Cardiac muscle cell (in vitro differentiated cells and primary cell): ENCODE results near the gene OR2H1. TPM values are rescaled to one million over a fixed set of nuclear protein-coding genes. Genes with fewer than 3 reads are reported as not detected.

ENCODE experiments used
- DNase-seq, 2 donors: peaks; one replicate each; pipeline versions ENCODE4 v3.0.0 to v3.0.0-alpha.2; 2010 to 2017; ENCODE audit warnings: low read depth in 1 of 2, low spot score in 1 of 2
- H3K27ac ChIP-seq: fragments of 200-600 bp; sonication (generic); 2 replicates; pipeline ENCODE4 v1.5.1; 2016
- H3K27me3 ChIP-seq: fragments of 200-600 bp; sonication (generic); 2 replicates; pipeline ENCODE4 v1.6.0; 2016; ENCODE audit warnings: control low read depth
- H3K36me3 ChIP-seq: fragments of 200-600 bp; sonication (generic); 2 replicates; pipeline ENCODE4 v1.5.1; 2016; ENCODE audit warnings: control low read depth
- H3K4me1 ChIP-seq: fragments of 200-600 bp; sonication (generic); 2 replicates; pipeline ENCODE4 v1.8.1; 2017; ENCODE audit warnings: low read depth, mild to moderate bottlenecking, mixed run types
- H3K4me3 ChIP-seq: fragments of 200-600 bp; sonication (generic); 2 replicates; pipeline ENCODE4 v1.5.1; 2016; ENCODE audit warnings: mild to moderate bottlenecking
- H3K9me3 ChIP-seq: fragments of 200-600 bp; sonication (generic); 2 replicates; pipeline ENCODE4 v1.5.1; 2017; ENCODE audit warnings: low read depth, mild to moderate bottlenecking, control low read depth
- polyA plus RNA-seq: library from polyadenylated mRNA; unstranded; fragments of >200 nt; fragmentation: Nextera tagmentation; extraction: Ambion mirVana; gene quantifications from 2 replicates; pipeline ENCODE4 v1.2.1, GENCODE V29; 2016
- total RNA-seq: library from RNA; depleted of rRNA; stranded (reverse); fragments of >200 nt; gene quantifications from 2 replicates; pipeline ENCODE4 v1.2.3, GENCODE V29; 2016
- TF ChIP-seq, protein P1 (sequence below): IDR thresholded peaks from 2 replicates; pipeline ENCODE4 v1.5.1; 2012; ENCODE audit warnings: low read depth, mild to moderate bottlenecking, low read length

OR2H1 gene
- total and polyA plus RNA-seq, 2 experiments from 2014 or later: not detected

DNA sequence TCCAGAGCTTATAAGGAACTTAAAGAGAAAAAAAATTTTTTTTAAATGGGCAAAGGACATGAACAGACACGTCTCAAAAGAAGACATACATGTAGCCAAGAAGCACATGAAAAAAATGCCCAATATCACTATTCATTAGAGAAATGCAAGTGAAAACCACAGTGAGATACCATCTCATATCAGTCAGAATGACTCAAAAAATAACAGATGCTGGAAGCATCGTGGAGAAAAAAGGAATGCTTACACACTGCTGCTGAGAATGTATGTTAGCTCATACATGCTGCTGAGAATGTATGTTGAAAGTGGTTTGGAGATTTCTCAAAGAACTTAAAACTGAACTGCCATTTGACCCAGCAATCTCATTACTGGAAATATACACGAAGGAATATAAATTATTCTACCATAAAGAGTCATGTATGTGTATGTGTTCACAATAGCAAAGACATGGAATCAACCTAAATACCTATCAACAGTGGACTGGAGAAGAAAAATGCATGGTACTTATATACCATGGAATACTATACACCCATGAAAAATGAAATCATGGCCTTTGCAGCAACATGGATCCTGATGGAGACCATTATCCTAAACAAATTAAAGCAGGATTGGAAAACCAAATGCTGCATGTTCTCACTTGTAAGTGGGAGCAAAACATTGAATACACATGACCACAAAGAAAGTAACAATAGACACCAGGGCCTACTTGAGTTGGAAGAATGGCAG lies 5.3 kb upstream of the OR2H1 start:
- Histone ChIP-seq H3K4me3 (no peak overlapping the region), H3K4me1 (no peaks in the 10 kb centered on the region)

DNA sequence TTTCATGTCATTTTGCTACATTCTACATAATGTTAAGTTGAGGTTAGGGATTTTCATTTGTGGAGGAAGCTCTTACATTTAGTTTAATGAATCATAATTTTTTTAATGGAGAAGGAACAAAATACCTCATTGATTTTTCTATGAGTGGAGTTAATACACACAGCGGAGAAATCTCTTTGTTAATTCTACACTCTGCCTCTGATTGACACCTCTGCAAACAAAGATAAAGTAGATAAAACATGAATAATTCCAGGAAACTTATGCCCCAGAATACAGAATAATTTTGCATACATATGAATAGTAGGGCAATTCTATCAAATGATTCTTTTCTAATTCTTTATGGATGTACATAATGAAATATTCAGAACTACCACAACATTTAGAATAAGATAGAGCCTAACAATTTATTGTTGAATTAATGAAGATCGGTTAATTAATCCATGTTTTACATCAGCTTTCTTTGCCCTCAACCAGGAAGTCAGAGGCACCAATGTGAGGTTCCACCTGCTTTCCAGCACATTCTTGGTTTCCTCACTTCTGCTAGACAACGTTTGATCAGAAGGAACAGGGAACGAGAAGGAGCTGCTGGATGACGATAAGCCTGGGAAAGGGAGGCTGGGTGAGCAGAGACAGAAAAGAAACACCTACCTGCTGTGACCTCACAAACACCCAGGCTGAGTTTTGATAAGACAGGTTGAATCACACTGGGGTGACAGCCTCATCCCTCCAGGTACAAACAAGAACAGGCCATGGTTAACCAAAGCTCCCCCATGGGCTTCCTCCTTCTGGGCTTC lies 4.3 kb downstream of the OR2H1 start:
- no peaks in the 10 kb centered on the region for H3K4me1 ChIP-seq
- no peak overlapping the region for H3K27ac ChIP-seq
- no peaks in the 10 kb centered on the region for H3K9me3 ChIP-seq
- H3K36me3 ChIP-seq: no peaks in the 10 kb centered on the region
- H3K27me3 ChIP-seq: no peaks in the 10 kb centered on the region
- no peak for DNase-seq
- no peak overlapping the region for H3K4me3 ChIP-seq
- TF ChIP-seq, protein P1, sequence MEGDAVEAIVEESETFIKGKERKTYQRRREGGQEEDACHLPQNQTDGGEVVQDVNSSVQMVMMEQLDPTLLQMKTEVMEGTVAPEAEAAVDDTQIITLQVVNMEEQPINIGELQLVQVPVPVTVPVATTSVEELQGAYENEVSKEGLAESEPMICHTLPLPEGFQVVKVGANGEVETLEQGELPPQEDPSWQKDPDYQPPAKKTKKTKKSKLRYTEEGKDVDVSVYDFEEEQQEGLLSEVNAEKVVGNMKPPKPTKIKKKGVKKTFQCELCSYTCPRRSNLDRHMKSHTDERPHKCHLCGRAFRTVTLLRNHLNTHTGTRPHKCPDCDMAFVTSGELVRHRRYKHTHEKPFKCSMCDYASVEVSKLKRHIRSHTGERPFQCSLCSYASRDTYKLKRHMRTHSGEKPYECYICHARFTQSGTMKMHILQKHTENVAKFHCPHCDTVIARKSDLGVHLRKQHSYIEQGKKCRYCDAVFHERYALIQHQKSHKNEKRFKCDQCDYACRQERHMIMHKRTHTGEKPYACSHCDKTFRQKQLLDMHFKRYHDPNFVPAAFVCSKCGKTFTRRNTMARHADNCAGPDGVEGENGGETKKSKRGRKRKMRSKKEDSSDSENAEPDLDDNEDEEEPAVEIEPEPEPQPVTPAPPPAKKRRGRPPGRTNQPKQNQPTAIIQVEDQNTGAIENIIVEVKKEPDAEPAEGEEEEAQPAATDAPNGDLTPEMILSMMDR: no peak

More for the DNA sequence above, 5.3 kb upstream of the OR2H1 start:
- H3K27ac ChIP-seq: no peak overlapping the region
- no peaks in the 10 kb centered on the region for H3K9me3 ChIP-seq
- no peaks in the 10 kb centered on the region for H3K36me3 ChIP-seq
- no peaks in the 10 kb centered on the region for H3K27me3 ChIP-seq
- TF ChIP-seq, protein P1: no peak
- no peak for DNase-seq

DNA sequence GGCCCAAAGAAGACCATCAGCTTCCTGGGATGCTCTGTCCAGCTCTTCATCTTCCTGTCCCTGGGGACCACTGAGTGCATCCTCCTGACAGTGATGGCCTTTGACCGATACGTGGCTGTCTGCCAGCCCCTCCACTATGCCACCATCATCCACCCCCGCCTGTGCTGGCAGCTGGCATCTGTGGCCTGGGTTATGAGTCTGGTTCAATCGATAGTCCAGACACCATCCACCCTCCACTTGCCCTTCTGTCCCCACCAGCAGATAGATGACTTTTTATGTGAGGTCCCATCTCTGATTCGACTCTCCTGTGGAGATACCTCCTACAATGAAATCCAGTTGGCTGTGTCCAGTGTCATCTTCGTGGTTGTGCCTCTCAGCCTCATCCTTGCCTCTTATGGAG lies 5.1 kb downstream of the OR2H1 start:
- no peaks in the 10 kb centered on the region for H3K9me3 ChIP-seq
- no peak overlapping the region for H3K27ac ChIP-seq
- H3K27me3 ChIP-seq: no peaks in the 10 kb centered on the region
- H3K4me3 ChIP-seq: no peak overlapping the region
- H3K4me1 ChIP-seq: no peaks in the 10 kb centered on the region
- no peaks in the 10 kb centered on the region for H3K36me3 ChIP-seq
- TF ChIP-seq, protein P1: no peak
- DNase-seq: no peak

DNA sequence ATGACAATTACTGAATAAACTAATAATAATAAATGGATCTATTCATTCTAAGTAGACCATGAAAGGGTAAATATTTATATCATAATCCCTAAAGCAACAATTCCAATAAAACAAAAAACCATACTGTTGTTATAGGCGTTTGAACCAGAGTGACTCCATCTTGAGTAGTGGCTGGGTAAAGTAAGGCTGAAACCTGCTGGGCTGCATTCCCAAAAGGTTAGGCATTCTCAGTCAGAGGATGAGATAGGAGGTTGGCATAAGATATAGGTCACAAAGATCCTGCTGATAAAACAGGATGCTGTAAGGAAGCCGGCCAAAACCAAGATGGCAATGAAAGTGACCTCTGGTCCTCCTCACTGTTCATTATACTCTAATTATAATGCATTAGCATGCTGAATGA lies 8.3 kb downstream of the OR2H1 start:
- DNase-seq: no peak
- H3K27ac ChIP-seq: no peak overlapping the region
- no peaks in the 10 kb centered on the region for H3K36me3 ChIP-seq
- H3K27me3 ChIP-seq: no peaks in the 10 kb centered on the region
- H3K4me3 ChIP-seq: no peak overlapping the region
- no peaks in the 10 kb centered on the region for H3K4me1 ChIP-seq
- TF ChIP-seq, protein P1: no peak
- no peaks in the 10 kb centered on the region for H3K9me3 ChIP-seq

DNA sequence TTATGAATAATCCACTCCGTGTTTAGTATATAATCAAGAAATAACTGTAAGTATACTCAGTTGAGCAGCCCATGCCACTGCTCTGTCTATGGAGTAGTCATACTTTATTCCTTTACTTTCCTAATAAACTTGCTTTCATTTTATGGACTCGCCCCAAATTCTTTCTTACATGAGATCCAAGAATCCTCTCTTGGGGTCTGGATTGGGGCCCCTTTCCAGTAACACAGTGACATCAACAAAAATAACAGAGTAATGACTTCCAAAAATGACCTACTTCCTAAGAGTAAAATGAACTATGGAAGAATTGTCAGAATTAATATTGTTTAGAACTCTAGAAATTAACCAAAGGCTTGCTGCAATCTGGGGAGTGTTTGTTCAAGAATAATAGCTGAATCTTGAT lies 8.8 kb downstream of the OR2H1 start:
- H3K27ac ChIP-seq: no peak overlapping the region
- H3K27me3 ChIP-seq: no peaks in the 10 kb centered on the region
- no peaks in the 10 kb centered on the region for H3K9me3 ChIP-seq
- no peaks in the 10 kb centered on the region for H3K36me3 ChIP-seq
- H3K4me1 ChIP-seq: no peaks in the 10 kb centered on the region
- no peak for DNase-seq
- no peak overlapping the region for H3K4me3 ChIP-seq
- TF ChIP-seq, protein P1: no peak
